ENCODE data around the gene NAB1.

Gene NAB1

GRCh38 chr2:190722835-190723234 lies 74.0 kb downstream of the NAB1 start:
- DNase-seq = no peak
- Histone ChIP-seq H3K4me1 (no peaks in the 10 kb centered on the region), H3K4me3 (no peak overlapping the region), H3K9me3 (no peaks in the 10 kb centered on the region), H3K27ac (no peak overlapping the region), H3K36me3 (no peaks in the 10 kb centered on the region), H3K27me3 (no peaks in the 10 kb centered on the region)
- no peak for TF ChIP-seq CTCF (IDR thresholded peaks at IDR 0.05)
- intact Hi-C loops (cut with DNase I; ENCODE audit: low total_unique reads) = no loop called here

- Histone ChIP-seq H3K9me3 (no peaks in the 10 kb centered on the region), H3K4me3 (no peak overlapping the region), H3K27me3 (no peaks in the 10 kb centered on the region), H3K36me3 (no peaks in the 10 kb centered on the region), H3K4me1 (no peaks in the 10 kb centered on the region), H3K27ac (no peak overlapping the region)
- DNase-seq = no peak
- no peak for TF ChIP-seq CTCF (IDR thresholded peaks at IDR 0.05)
- intact Hi-C loops (cut with DNase I; ENCODE audit: low total_unique reads) = no loop called here
Observed at GRCh38 chr2:190723397-190724090, 74.7 kb downstream of the NAB1 start.

GRCh38 chr2:190726255-190726654 lies 77.4 kb downstream of the NAB1 start:
- Histone ChIP-seq H3K27ac (no peak overlapping the region), H3K36me3 (no peaks in the 10 kb centered on the region), H3K4me1 (no peaks in the 10 kb centered on the region), H3K27me3 (no peaks in the 10 kb centered on the region), H3K4me3 (no peak overlapping the region), H3K9me3 (no peaks in the 10 kb centered on the region)
- TF ChIP-seq CTCF (IDR thresholded peaks at IDR 0.05) = no peak
- intact Hi-C loops (cut with DNase I; ENCODE audit: low total_unique reads) = no loop called here
- no peak for DNase-seq

GRCh38 chr2:190736355-190736754 lies 87.5 kb downstream of the NAB1 start:
- H3K9me3 ChIP-seq = no peaks in the 10 kb centered on the region
- H3K4me3 ChIP-seq = no peak overlapping the region
- no peak for DNase-seq
- H3K27ac ChIP-seq = no peak overlapping the region
- no peaks in the 10 kb centered on the region for H3K4me1 ChIP-seq
- H3K36me3 ChIP-seq = no peaks in the 10 kb centered on the region
- H3K27me3 ChIP-seq = no peaks in the 10 kb centered on the region
- no peak for TF ChIP-seq CTCF (IDR thresholded peaks at IDR 0.05)
- intact Hi-C loops (cut with DNase I; ENCODE audit: low total_unique reads) = no loop called here

GRCh38 chr2:190740449-190740848 lies 91.6 kb downstream of the NAB1 start:
- no peak for DNase-seq
- TF ChIP-seq CTCF (IDR thresholded peaks at IDR 0.05) = no peak
- Histone ChIP-seq H3K27ac (no peak overlapping the region), H3K9me3 (no peaks in the 10 kb centered on the region), H3K4me1 (no peaks in the 10 kb centered on the region), H3K4me3 (no peak overlapping the region), H3K27me3 (no peaks in the 10 kb centered on the region), H3K36me3 (no peaks in the 10 kb centered on the region)
- intact Hi-C loops (cut with DNase I; ENCODE audit: low total_unique reads) = no loop called here
